ENCODE data around the gene DDO. TPM values are rescaled to one million over a fixed set of nuclear protein-coding genes. Genes with fewer than 3 reads are reported as not detected.

The DDO gene
- total and polyA plus RNA-seq, 2 of the 8 experiments (the other 6 are each of a cell fraction or from before 2014, with no cell fraction given) = not detected

DNA sequence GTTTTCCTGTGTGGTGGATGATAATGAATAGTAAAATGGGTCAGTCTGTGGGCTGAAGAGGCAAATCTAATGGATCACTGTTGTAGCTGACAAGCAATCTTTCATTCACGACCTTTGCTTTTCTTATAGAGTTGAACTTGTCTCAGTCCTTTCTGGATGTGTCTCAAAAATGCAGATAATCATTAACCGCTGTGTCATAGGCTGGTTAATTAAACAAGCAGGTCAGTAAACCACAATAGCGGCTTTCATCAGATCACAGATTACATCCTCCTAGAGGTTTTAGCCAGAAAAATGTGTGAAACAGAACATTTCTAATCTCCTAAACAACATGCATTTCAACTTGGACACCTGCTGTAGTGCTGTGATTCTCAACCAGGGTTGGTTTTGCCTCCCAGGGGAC lies 54.7 kb downstream of the DDO start:
- Histone ChIP-seq H3K4ac (replicated peaks; ENCODE audit: insufficient read length, low read depth, low read length) (no peak overlapping the region), H3K9me3 (ENCODE audit: insufficient read depth in 2 of 2, low read depth in 1 of 2, low read length in 1 of 2) (no peaks in the 10 kb centered on the region), H3K79me1 (ENCODE audit: low read depth, low read length) (no peaks in the 10 kb centered on the region), H2BK5ac (ENCODE audit: low read depth, low read length) (no peak overlapping the region), H4K20me1 (replicated peaks in 1 of 2; ENCODE audit: control insufficient read depth in 1 of 2, insufficient read depth in 2 of 2, low read length in 2 of 2) (no peaks in the 10 kb centered on the region), H3K4me2 (ENCODE audit: insufficient read depth in 1 of 2, low read depth in 2 of 2, low read length in 2 of 2) (no peak overlapping the region), H2BK12ac (ENCODE audit: low read depth, low read length) (no peak overlapping the region), H3K4me1 (replicated peaks in 1 of 4; ENCODE audit: control insufficient read depth in 3 of 4, insufficient read depth in 4 of 4, low read length in 3 of 4) (peaks cover 6 to 18% (median 15%) of the 10 kb centered on the region in 4 experiments), H3K4me3 (ENCODE audit: extremely low read depth in 1 of 4, insufficient read depth in 2 of 4, low read depth in 3 of 4, low read length in 4 of 4) (no peak overlapping the region), H2AK5ac (ENCODE audit: low read depth, low read length) (no peak overlapping the region), H3K27ac (ENCODE audit: low read depth, low read length) (no peak overlapping the region), H3K23me2 (ENCODE audit: low read depth, low read length) (peaks cover 4% of the 10 kb centered on the region), H3K27me3 (replicated peaks in 1 of 4; ENCODE audit: control insufficient read depth in 3 of 4, extremely low read depth in 1 of 4, insufficient read depth in 3 of 4, low read length in 3 of 4) (peaks cover 8 to 24% (median 18%) of the 10 kb centered on the region in 4 experiments), H4K8ac (ENCODE audit: extremely low read depth, insufficient read depth, low read length) (no peak overlapping the region), H3K36me3 (ENCODE audit: control insufficient read depth in 2 of 4, insufficient read depth in 4 of 4, low read length in 3 of 4) (no peaks in the 10 kb centered on the region), H2BK15ac (ENCODE audit: low read length) (no peak overlapping the region), H3K9ac (replicated peaks in 1 of 4; ENCODE audit: extremely low read depth in 1 of 4, low read depth in 3 of 4, low read length in 3 of 4) (no peak overlapping the region), H3K18ac (ENCODE audit: extremely low read depth, low read length) (no peak overlapping the region), H3K79me2 (ENCODE audit: control insufficient read depth in 1 of 2, insufficient read depth in 2 of 2, low read length in 2 of 2) (no peaks in the 10 kb centered on the region), H2BK120ac (replicated peaks; ENCODE audit: low read depth, low read length) (no peak overlapping the region), H3K23ac (ENCODE audit: insufficient read length) (no peak overlapping the region), H2BK20ac (ENCODE audit: low read length) (no peak overlapping the region), H4K91ac (replicated peaks; ENCODE audit: insufficient read length, low read length) (no peak overlapping the region), H2AFZ (ENCODE audit: low read length) (no peak overlapping the region), H3K56ac (replicated peaks; ENCODE audit: insufficient read length, low read depth, low read length) (no peak overlapping the region), H3K14ac (ENCODE audit: insufficient read length) (no peak overlapping the region), H4K5ac (ENCODE audit: insufficient read length, low read depth, low read length) (no peak overlapping the region)
- POLR2A ChIA-PET (ENCODE audit: partially characterized antibody) = no interaction called here
- 91% methylated on average over 3 of the region's 3 CpGs; no CpG with 5 or more reads in 1 of the 2 experiments for WGBS, 2 experiments (ENCODE audit: extremely low coverage in 1 of 2, insufficient coverage in 1 of 2, insufficient read length in 1 of 2, insufficient replicate concordance in 2 of 2, low coverage in 1 of 2, low lambda C conversion rate in 2 of 2, missing lambda C conversion rate in 1 of 2)
- CTCF ChIA-PET (ENCODE audit: partially characterized antibody) = no interaction called here
- FAIRE-seq = no peak
- no peak for DNase-seq (ENCODE audit: low read depth in 1 of 2, low spot score in 2 of 2)
- TF ChIP-seq SIRT6 (IDR thresholded peaks at IDR 0.05; ENCODE audit: low read length) (no peak), JUN (IDR thresholded peaks at IDR 0.05; ENCODE audit: low read depth, low read length) (no peak), SAP30 (IDR thresholded peaks at IDR 0.05; ENCODE audit: insufficient read depth, insufficient replicate concordance, low read length) (no peak), SUZ12 (IDR thresholded peaks at IDR 0.05; ENCODE audit: low read length) (no peak), EP300 (IDR thresholded peaks at IDR 0.05; ENCODE audit: borderline replicate concordance in 1 of 2, low read depth in 2 of 2, low read length in 2 of 2) (no peak), BRCA1 (IDR thresholded peaks at IDR 0.05; ENCODE audit: low read depth, low read length) (no peak), MAFK (IDR thresholded peaks at IDR 0.05; ENCODE audit: low read depth, low read length) (no peak), SRF (IDR thresholded peaks at IDR 0.05; ENCODE audit: low read depth, low read length) (no peak), HDAC6 (IDR thresholded peaks at IDR 0.05; ENCODE audit: low read depth, low read length) (no peak), KDM1A (IDR thresholded peaks at IDR 0.05; ENCODE audit: borderline replicate concordance, low read length) (no peak), FOSL1 (IDR thresholded peaks at IDR 0.05; ENCODE audit: insufficient read depth, low read depth, low read length) (no peak), RXRA (IDR thresholded peaks at IDR 0.05; ENCODE audit: insufficient read depth, low read depth, low read length) (no peak), CBX8 (IDR thresholded peaks at IDR 0.05; ENCODE audit: borderline replicate concordance, low read depth, low read length) (no peak), BCL11A (IDR thresholded peaks at IDR 0.05; ENCODE audit: low read depth in 2 of 2, low read length in 2 of 2) (no peak), PHF8 (conservative IDR thresholded peaks at IDR 0.05; ENCODE audit: low read depth, low read length) (no peak)
